Epithelial cell of esophagus (primary cell): ENCODE measurements around the gene OTX1.
A peak's percentile ranks its signal among the peaks of the same experiment; 100 is the strongest.
"Not testable (repeated sequence)": the region's sequence is repeated elsewhere in the genome, so short reads cannot be mapped to it uniquely, and the experiment has no call there.

ENCODE experiments used
- DNase-seq: peaks from one replicate; pipeline ENCODE4 v3.0.0; 2010; ENCODE audit warnings: low read depth
- H3K4me3 ChIP-seq: 2 replicates; pipeline ENCODE4 v1.5.1; 2011; ENCODE audit warnings: mild to moderate bottlenecking, low read length, control low read depth
- TF ChIP-seq, protein P1 (sequence below): IDR thresholded peaks from 2 replicates; pipeline ENCODE4 v1.5.1; 2011; ENCODE audit warnings: low read depth, mild to moderate bottlenecking, low read length, control low read depth, inconsistent platforms; ENCODE audit not compliant: insufficient read depth; ENCODE audit errors: missing control alignments

OTX1 gene

DNA sequence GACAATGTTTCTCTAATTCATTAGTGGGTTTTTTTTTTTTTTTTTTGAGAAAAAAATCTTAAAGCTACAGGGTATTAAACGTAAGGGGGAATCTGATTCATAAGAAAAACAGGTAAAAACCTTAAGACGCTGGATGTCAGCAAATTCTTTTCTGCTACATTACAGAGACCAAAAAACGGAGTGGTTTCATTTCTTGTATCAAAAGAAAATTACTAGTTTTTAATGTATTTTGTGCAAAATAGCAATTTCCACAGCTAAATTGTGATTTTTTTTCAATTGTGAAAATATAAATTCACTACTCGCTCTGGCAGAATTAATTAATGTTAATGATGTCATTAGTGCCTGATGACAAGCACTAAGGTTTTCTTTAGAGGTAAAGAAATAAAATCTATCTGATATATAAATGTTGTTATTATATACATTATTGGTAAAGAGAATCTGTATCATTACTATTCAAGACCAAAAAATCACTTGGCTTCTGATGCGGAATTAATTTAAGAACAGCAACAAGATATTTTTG lies 9.9 kb downstream of the OTX1 start:
- no peak for DNase-seq
- no peak overlapping the region for H3K4me3 ChIP-seq
- TF ChIP-seq, protein P1, sequence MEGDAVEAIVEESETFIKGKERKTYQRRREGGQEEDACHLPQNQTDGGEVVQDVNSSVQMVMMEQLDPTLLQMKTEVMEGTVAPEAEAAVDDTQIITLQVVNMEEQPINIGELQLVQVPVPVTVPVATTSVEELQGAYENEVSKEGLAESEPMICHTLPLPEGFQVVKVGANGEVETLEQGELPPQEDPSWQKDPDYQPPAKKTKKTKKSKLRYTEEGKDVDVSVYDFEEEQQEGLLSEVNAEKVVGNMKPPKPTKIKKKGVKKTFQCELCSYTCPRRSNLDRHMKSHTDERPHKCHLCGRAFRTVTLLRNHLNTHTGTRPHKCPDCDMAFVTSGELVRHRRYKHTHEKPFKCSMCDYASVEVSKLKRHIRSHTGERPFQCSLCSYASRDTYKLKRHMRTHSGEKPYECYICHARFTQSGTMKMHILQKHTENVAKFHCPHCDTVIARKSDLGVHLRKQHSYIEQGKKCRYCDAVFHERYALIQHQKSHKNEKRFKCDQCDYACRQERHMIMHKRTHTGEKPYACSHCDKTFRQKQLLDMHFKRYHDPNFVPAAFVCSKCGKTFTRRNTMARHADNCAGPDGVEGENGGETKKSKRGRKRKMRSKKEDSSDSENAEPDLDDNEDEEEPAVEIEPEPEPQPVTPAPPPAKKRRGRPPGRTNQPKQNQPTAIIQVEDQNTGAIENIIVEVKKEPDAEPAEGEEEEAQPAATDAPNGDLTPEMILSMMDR: no peak

DNA sequence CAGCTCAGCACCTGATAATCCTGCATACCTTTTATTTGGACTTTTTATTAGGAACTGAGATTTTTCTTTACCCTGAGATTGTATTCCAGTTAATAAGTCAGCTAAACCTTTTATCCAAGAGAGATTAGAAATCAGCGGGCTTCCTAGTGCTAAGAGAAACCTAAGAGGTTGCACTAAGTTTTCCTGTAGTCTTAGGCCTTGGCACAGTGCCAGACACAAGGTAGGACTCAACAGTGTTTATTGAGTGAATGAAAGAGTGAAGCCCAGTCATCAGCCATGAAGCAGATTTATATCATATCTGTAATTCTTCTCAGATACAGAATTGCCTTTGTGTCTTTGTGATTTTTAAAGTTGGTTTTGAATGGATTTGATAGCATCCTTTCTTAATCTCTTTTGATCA lies 13.6 kb downstream of the OTX1 start:
- TF ChIP-seq, protein P1: no peak
- H3K4me3 ChIP-seq: no peak overlapping the region
- DNase-seq: peak; percentile 38

DNA sequence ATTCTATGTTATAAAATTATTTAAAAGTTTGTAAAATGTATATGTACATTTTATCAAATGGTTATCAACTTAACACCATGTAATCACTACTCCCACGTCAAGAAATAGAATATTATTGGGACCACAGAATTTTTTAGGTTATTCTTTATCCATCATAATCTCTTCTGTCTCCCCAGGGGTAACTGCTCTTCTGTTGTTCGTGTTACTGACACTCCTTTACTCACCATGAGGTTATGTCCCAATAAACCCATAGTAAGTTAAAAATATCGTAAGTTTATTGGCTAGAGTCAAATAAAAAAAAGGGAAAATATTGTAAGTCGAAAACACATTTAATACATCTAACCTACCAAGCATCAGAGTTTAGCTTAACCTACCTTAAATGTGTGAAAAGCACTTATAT lies 14.0 kb downstream of the OTX1 start:
- TF ChIP-seq, protein P1: no peak
- no peak for DNase-seq
- H3K4me3 ChIP-seq: no peak overlapping the region

DNA sequence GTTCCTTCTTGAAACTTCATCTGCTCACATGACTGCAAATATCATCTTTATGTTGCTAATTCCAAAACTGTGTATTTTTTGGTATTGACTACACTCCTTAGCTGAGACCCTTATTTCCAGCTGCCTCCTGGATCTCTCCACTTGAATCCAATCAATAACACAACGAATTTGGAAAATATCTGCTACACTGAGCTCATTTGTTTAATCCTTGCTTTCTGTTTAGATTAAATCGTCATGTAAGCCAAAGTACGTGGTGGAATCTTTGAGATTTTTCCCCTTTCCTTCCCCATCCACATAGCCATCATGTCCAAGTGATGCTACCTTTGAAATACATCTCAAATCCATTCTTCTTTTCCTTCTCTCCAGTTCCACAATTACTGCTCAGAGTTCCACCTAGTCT lies 15.6 kb downstream of the OTX1 start:
- TF ChIP-seq, protein P1: no peak
- no peak overlapping the region for H3K4me3 ChIP-seq
- DNase-seq: no peak

DNA sequence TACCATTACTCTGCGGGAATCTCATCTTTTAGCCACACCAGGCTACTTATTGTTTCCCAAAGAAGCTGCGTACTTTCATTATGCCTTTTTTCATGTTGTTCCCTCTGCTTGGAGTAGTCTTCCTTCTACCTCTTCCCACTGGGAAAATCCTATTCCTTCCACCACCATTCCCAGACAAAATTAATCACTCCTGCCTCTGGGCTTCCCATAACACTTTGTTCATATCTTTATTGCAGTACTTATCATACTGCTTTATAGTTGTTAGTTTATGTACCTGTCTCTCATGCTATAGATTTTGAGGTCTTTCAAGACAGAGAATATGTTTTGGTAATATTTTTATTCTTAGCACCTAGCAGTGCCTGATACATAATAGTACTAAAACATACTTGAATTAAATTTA lies 16.2 kb downstream of the OTX1 start:
- DNase-seq: no peak
- no peak overlapping the region for H3K4me3 ChIP-seq
- TF ChIP-seq, protein P1: no peak

DNA sequence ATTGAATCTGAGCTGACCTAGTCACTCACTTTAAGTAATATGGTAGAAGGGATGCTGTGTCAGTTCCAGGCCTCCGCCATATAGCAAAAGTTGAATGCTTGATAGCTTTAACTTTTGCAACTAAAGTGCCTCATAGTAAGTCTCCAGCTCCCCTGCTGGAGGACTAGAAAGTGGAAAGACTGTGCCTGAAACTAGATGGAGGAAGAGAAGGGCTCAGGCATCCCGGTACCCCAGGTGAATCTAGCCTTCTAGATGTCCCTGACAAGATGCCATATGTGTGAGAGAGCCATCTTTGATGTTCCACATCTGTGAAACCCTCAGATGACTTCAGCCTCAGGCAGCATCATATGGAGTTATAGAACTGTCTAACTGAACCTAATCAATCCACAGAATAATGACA lies 21.0 kb downstream of the OTX1 start:
- no peak for DNase-seq
- no peak overlapping the region for H3K4me3 ChIP-seq
- TF ChIP-seq, protein P1: no peak

DNA sequence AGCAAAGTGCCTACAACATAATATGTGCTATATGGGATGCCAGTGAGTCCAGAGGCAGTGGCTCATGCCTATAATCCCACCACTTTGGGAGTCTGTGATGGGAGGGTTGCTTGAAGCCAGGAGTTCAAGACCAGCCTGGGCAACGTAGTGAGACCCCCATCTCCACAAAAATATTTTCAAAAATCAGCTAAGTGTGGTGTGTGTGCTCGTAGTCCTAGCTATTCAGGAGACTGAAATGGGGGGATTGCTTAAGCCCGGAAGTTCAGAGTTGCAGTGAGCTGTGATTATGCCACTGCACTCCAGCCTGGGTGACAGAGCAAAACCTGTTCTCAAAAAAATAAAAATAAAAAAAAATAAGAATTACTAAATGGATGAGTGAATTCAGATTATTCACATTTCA lies 23.4 kb downstream of the OTX1 start:
- DNase-seq: no peak
- TF ChIP-seq, protein P1: no peak
- H3K4me3 ChIP-seq: no peak overlapping the region

DNA sequence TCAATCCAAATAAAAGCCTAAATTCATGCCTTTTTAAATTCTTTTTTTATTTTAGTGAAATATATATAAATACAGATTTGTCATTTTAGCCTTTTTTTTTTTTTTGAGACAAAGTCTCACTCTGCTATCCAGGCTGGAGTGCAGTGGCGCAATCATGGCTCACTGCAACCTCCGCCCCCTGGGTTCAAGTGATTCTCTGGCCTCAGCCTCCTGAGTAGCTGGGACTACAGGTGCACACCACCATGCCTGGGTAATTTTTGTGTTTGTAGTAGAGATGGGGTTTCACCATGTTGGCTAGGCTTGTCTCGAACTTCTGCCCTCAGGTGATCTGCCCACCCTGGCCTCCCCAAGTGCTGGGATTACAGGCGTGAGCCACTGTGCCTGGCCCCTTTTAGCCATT lies 23.8 kb downstream of the OTX1 start:
- DNase-seq, H3K4me3 ChIP-seq: not testable (repeated sequence)
